ENCODE data around the gene TOLLIP. TPM values are rescaled to one million over a fixed set of nuclear protein-coding genes. Genes with fewer than 3 reads are reported as not detected.

Gene TOLLIP
- total RNA-seq, 1 donor from 2014 or later = 65.3 TPM

GRCh38 chr11:1228101-1228821 is 81.2 kb downstream of the TOLLIP start:
- Mint-ChIP-seq H3K27me3 (ENCODE audit: unreplicated experiment) (peaks cover 2% of the 10 kb centered on the region), H3K4me1 (ENCODE audit: unreplicated experiment) (no peaks in the 10 kb centered on the region), H3K36me3 (ENCODE audit: low read depth, unreplicated experiment) (no peaks in the 10 kb centered on the region), H3K4me3 (ENCODE audit: unreplicated experiment) (no peak overlapping the region), H3K9me3 (ENCODE audit: unreplicated experiment) (no peaks in the 10 kb centered on the region), H3K27ac (ENCODE audit: unreplicated experiment) (no peak overlapping the region)
- no peak for DNase-seq (ENCODE audit: low spot score)
- no peak for TF ChIP-seq CTCF (IDR thresholded peaks at IDR 0.05; ENCODE audit: unreplicated experiment)

GRCh38 chr11:1227551-1228100 is 81.8 kb downstream of the TOLLIP start:
- Mint-ChIP-seq H3K27me3 (ENCODE audit: unreplicated experiment) (peaks cover 2% of the 10 kb centered on the region), H3K27ac (ENCODE audit: unreplicated experiment) (no peak overlapping the region), H3K9me3 (ENCODE audit: unreplicated experiment) (no peaks in the 10 kb centered on the region), H3K4me3 (ENCODE audit: unreplicated experiment) (no peak overlapping the region), H3K4me1 (ENCODE audit: unreplicated experiment) (no peaks in the 10 kb centered on the region), H3K36me3 (ENCODE audit: low read depth, unreplicated experiment) (no peaks in the 10 kb centered on the region)
- no peak for DNase-seq (ENCODE audit: low spot score)
- TF ChIP-seq CTCF (IDR thresholded peaks at IDR 0.05; ENCODE audit: unreplicated experiment) = no peak

GRCh38 chr11:1226986-1227550 is 82.4 kb downstream of the TOLLIP start:
- H3K4me3 Mint-ChIP-seq (ENCODE audit: unreplicated experiment) = no peak overlapping the region
- no peaks in the 10 kb centered on the region for H3K9me3 Mint-ChIP-seq (ENCODE audit: unreplicated experiment)
- no peaks in the 10 kb centered on the region for H3K36me3 Mint-ChIP-seq (ENCODE audit: low read depth, unreplicated experiment)
- H3K4me1 Mint-ChIP-seq (ENCODE audit: unreplicated experiment) = no peaks in the 10 kb centered on the region
- peak; percentile 46 for DNase-seq (ENCODE audit: low spot score)
- H3K27me3 Mint-ChIP-seq (ENCODE audit: unreplicated experiment) = peaks cover 2% of the 10 kb centered on the region
- no peak overlapping the region for H3K27ac Mint-ChIP-seq (ENCODE audit: unreplicated experiment)
- TF ChIP-seq CTCF (IDR thresholded peaks at IDR 0.05; ENCODE audit: unreplicated experiment) = peak; percentile 41

- Mint-ChIP-seq H3K4me3 (ENCODE audit: unreplicated experiment) (no peak overlapping the region), H3K27ac (ENCODE audit: unreplicated experiment) (no peak overlapping the region), H3K9me3 (ENCODE audit: unreplicated experiment) (no peaks in the 10 kb centered on the region), H3K36me3 (ENCODE audit: low read depth, unreplicated experiment) (no peaks in the 10 kb centered on the region), H3K4me1 (ENCODE audit: unreplicated experiment) (peaks cover 4% of the 10 kb centered on the region), H3K27me3 (ENCODE audit: unreplicated experiment) (peaks cover 2% of the 10 kb centered on the region)
- no peak for TF ChIP-seq CTCF (IDR thresholded peaks at IDR 0.05; ENCODE audit: unreplicated experiment)
- DNase-seq (ENCODE audit: low spot score) = no peak
Measured at GRCh38 chr11:1226226-1226985, 83.0 kb downstream of the TOLLIP start.
